D721Med (cell line): Measurements from ENCODE around the gene KRT80.

ENCODE experiments used
- DNase-seq: peaks from one replicate; pipeline ENCODE4 v3.0.0; 2011; ENCODE audit warnings: low spot score; ENCODE audit not compliant: insufficient read length
- FAIRE-seq: peaks from 2 replicates; lab custom pipeline; 2011; peaks lifted over from hg19 to GRCh38; lab: Jason Lieb, UNC
- CTCF ChIP-seq: IDR thresholded peaks from 2 replicates; pipeline ENCODE4 v1.5.1; 2012; ENCODE audit warnings: mild to moderate bottlenecking, control low read depth; ENCODE audit not compliant: insufficient read depth; ENCODE audit errors: missing control alignments

The KRT80 gene

GRCh38 chr12:52205612-52206303, 13.9 kb upstream of the KRT80 start:
- FAIRE-seq = no peak
- no peak for DNase-seq
- no peak for TF ChIP-seq CTCF

- no peak for DNase-seq
- no peak for FAIRE-seq
- TF ChIP-seq CTCF = no peak
Measured at GRCh38 chr12:52204931-52205505, 13.2 kb upstream of the KRT80 start.

- DNase-seq = no peak
- no peak for FAIRE-seq
- TF ChIP-seq CTCF = no peak
Measured at GRCh38 chr12:52204095-52204930, 12.5 kb upstream of the KRT80 start.

GRCh38 chr12:52203079-52203921, 11.5 kb upstream of the KRT80 start:
- no peak for TF ChIP-seq CTCF
- DNase-seq (no peak), FAIRE-seq (no peak)

- FAIRE-seq (no peak), DNase-seq (no peak)
- no peak for TF ChIP-seq CTCF
Measured at GRCh38 chr12:52202361-52203078, 10.7 kb upstream of the KRT80 start.

- DNase-seq (peak; percentile 84), FAIRE-seq (no peak)
- TF ChIP-seq CTCF = no peak
Measured at GRCh38 chr12:52201451-52201839, 9.6 kb upstream of the KRT80 start.
